Measurements from ENCODE around the gene TUBE1.

- TF ChIP-seq POLR2A (IDR thresholded peaks at IDR 0.05; ENCODE audit: low read length) (no peak), GATA1 (IDR thresholded peaks at IDR 0.05; ENCODE audit: low read depth, low read length) (no peak)
These were observed 43.6 kb upstream of the TUBE1 start for GRCh38 chr6:112130878-112131277.

Data from erythroblast (primary cell).